GM15510 (cell line): Measurements from ENCODE around the gene DDX25.

Source experiments
- POLR2A ChIP-seq: IDR thresholded peaks from 3 replicates; pipeline ENCODE4 v1.6.1; 2011; ENCODE audit warnings: borderline replicate concordance; ENCODE audit not compliant: insufficient read length; ENCODE audit errors: extremely low read depth

The DDX25 gene

DNA sequence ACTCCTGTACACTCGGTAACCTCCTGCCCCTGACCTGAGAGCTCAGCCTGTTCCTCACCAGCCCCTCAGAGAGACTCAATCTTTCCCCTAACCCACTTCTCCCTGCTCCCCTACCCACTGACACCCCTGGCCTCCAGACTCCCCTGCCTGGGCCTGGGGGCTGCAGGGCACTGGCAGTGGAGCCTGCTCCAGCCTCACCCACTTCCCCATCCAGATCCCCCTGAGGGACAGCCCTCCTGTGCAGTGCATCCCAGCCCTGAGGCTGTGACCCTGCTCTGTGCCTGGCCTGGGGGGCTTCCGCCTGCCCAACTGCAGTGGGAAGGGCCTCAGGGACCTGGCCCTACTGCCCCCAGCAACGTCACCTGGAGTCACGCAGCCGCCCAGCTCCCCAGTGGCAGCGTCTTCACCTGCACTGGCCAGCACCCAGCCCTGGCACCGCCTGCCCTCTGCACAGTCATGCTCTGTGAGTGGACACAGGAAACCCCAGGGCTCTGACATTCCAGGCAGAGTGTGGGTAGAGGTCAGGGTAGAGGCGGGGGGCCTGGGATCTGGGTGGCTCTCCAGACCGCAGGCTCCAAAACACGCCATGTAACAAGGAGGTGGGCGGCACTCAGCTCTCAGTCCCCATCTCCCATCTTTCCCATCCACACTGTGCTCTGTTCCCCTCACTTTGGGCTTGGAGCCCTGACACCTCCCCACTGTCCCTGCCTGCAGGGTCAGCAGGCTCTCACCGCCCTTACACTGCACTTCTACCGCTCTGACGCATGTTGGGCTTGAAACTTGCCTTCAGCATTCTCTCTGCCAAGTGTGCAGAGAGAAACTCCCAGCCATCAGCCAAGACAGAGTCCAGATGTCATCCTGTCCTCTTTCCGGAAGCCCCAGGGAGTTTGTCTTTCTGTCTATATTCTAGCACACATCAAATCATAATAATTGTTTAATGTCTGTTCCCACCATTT, 46.7 kb downstream of the DDX25 start:
- no peak for TF ChIP-seq POLR2A

DNA sequence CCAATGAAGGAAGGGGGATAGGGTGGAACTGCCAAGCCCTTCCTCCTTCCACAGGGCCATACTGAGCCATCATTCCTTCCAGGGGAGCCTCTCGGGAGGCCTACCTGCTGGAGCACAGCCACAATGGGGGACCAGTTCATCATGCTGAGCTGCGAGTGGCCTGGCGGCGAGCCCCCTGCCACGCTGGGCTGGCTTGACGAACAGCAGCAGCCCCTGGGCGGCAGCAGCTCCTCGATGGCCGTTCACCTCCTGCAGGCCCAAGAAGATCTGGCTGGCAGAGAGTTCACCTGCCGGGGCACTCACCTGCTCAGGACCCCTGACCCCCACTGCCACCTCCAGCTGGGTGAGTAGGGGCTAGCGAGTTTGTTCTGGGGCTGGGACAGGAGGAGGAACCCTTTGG, 47.4 kb downstream of the DDX25 start:
- no peak for TF ChIP-seq POLR2A

DNA sequence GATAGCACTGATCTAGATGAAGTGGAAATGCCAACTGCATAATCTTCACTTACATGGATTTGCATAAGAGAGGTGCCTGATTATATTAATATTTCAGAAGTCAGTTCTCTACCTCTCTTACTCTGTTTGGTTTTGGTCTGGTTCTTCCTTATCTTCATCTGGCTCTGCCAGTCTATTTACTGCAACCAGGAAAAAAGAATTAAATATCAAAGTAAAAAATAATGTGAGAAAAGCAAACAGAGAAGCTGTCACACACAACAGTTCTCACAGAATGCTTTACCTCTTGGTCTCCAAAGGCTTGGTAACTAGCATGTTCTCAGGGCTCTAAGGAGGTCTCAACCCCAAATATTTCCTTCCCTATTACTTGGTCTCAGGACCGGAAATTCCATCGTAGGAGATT, 48.3 kb downstream of the DDX25 start:
- no peak for TF ChIP-seq POLR2A

DNA sequence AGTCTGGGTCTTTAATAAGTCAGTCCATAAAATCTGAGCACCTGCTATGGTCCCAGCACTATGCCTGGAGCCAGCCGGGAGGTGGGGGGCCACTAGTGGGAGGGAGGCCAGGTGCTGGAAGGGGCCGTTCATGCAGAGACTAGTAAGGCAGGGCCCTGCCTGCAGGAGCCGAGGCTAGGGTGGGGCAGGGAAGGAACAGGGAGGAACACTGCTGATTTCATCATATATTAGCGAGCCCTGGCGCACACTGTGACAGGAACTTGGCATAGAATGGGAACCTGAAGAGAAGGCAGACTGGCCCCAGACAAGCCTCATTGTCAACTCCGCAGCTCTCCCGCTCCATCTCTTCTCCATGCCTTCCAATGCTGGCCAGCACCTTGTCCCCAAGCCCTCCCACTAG, 48.7 kb downstream of the DDX25 start:
- no peak for TF ChIP-seq POLR2A

DNA sequence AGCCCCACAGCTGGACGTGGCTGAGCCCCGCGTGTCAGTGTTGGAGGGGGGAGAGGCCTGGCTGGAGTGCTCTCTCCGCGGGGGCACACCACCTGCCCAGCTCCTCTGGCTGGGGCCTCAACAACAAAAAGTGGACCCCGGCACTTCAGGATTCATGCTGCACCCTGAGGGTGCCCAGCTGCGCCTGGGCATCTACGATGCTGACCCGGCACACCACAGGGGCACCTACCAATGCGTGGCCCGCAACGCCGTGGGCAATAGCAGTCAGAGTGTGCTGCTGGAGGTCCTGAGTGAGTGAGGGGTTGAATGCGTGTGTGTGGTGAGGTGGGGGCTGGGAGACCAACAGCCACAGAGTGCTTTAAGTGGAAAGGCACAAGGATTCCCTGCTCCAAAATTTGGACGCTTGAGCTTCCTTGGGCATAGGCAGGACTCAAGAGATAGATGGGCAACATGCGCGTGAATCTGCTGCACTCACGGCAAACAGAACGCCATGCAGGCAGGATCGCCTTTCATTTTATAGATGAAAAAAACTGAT, 49.2 kb downstream of the DDX25 start:
- no peak for TF ChIP-seq POLR2A

DNA sequence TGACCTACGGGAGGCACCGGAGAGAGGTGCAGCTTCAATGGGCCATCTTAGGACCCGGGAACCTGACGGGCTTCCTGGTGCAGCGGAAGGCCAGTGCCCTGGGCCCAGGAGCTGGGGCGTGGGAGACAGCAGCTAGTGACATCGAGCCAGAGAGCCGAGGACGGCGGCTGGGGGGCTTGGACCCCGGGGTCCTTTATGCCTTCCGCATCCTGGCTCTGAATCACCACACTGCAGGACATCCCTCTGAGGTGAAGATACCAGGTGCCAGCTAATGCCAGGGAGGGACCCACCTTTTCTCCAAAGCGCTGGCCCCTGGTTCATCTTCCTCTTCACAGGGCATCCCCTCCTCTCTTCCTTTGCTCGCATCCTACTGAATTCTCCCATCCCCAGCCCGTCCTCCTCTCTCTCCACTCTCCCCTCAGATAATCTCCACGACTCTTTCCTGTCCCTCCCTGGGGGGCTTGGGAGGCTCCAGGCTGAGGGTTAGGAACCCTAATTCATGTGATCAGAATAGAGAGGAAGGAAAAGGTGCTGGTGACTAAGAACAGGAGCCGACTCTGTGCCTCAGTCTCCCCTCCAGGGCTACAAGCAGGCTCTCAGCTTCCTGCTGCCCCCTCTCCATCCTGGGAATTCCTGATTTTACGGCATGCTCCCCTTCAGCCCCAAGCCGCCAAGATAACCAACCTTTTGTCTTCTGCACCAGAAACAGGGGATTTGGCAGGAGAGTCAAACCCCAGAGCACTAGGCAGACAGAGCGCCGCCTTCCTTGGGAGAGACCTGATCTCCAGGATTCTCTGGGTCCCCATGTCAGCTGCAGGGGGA, 50.0 kb downstream of the DDX25 start:
- no peak for TF ChIP-seq POLR2A

DNA sequence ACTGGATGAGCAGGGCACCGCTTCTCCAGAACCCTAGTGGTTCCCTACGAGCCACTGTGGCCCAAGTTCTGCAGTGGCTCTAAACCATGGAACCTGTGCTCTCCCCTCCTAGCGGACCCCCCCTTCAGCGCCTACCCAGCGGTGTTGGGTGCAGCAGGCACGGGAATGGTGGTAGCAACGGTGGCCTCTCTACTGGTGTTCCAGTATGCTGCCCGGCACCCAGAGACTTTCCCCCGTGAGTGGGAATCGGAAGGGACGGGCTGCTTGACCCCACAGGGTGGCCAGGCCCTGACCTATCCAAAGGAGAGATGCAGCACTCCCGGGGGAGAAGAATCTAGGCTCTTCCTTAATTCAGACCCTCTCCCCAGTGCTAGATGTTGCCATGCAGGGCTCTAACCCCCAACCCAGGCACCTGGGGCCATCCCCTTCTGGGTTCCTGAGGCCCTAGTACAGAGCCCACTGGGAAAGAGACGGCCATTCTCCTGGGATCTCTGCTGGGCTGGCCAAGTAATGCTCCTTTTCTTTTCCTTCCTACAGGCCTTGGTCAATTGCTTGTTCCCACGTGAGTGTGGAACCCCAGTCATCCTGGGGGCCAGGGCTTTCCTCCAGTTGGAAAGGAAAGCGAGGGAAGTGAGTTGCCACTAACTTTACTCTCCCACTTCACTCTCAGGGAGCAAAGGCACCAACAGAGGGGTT, 50.8 kb downstream of the DDX25 start:
- TF ChIP-seq POLR2A = no peak

DNA sequence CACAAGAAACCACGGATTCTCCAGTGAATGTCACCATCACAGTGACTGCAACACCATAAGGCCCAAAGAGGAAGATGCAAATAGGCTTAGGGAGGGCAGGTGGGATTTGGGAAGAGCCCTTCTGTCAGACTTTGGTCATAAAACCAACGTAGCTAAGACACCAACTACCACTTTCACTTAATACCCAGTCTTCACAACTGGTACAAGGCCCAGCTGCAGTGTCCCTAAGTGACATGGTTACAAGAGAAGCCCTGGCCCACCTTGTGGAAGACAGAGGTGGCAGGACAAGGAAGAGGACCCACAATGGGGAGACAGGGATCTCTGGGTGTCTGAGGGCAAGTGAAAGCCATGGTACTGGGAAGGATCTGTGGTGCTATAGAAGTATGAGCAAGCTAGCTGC, 51.5 kb downstream of the DDX25 start:
- no peak for TF ChIP-seq POLR2A

DNA sequence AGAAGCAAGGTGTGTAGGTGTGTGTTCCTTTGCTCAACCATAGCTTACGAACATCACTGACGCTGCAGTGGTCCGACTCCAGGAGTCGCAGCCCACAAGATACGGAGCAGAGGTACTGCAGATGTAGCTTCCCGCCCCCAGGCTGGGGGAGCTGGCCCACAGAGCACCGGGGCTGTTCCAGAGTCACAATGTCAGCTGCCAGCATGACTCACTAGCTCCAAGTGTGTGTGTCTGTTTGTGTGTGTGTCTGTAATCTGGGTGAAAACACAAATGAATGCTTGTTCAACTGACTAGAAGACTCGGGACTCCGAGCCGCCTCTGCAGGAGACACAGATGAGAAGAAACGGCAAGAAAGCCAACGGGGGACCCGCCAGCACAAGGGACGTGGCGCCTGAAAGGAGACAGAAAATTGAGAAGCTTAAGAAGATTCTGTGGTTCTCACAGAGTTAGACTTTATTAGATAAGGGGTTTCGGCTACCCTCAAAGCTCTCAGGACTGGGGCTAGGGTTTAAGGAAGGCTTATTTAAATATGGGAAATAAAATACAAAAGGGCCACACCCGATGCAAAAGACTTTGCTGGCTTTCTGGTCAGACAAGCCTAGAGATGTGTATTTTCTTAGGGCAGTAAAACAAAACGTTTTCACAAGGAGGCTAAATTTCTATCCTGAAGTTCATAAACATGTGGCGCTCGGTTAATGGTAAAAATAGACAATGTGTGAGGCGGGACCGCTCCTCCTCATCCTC, 52.3 kb downstream of the DDX25 start:
- TF ChIP-seq POLR2A = no peak

DNA sequence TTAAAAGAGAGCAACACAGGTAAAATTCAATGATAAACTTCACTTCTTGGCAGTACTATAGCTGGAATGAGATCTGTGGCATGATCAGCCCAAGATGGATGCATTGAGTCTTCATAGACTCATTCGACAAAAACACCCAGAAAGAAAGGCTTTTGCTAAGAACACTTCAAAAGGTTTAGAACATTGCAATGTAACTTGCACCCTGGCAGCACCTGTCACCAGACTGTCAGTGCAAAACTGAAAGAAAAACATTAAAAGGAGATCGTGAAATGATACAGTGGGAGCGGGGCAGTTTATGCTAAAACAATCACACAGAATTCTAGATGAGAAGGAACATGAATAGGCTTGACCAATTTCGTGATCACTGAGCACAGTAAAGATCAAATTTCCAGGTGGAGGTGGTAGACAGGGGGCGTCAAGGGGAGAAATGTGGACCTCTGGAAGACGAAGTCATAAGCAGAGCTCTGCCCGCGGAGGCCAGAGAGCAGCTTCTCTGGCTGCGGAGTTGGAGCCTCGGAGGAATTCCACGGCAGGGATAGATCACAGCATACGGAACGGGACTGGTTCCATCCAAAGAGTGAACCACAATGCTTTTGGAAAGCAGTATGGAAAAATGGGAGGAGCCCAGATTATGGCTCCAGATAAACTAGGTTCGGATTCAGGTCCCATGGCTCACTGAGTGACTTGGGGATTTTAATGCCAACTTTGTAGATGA, 53.5 kb downstream of the DDX25 start:
- no peak for TF ChIP-seq POLR2A

DNA sequence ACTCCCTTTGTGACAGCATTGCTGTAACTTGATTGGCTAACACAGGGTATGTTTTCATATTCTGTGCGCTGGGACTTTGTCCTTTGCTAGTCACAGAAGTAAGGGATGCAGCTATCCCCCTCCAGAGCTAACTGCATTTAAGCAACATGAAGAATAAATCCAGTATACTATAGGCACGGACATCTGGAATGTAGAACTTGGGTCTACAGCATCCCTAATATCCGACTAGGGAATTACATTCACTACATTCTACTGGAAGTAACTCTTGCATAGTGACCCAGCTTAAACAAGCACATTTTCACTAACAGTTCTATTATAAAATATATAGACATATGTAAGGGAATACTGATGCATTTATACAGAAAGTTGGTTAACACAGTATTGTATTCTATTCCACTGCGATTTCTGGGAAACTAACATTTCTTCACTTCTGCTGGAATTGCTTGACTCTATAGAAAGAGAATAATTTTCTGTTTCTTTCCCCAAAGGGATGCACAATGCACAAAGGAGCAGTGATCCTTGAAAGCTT, 54.6 kb downstream of the DDX25 start:
- no peak for TF ChIP-seq POLR2A

DNA sequence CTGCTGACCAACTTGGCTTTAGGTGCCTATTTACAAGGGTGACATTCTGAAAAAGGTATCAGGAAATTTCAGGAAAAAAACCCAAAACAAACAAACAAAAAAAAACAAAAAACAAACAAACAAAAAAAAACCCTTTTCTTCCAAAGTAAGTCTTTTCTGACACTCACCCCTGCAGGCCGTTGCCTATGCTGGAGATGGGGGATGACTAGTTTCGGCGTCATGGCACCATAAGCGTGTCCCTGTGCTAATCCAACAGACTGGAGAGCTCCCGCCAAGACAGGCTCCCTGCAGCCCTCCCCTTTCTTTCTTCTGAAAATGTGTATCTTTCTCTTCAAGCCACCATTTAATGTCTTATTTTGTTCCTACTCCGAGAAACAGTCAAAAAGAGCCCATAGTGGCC, 55.2 kb downstream of the DDX25 start:
- no peak for TF ChIP-seq POLR2A

DNA sequence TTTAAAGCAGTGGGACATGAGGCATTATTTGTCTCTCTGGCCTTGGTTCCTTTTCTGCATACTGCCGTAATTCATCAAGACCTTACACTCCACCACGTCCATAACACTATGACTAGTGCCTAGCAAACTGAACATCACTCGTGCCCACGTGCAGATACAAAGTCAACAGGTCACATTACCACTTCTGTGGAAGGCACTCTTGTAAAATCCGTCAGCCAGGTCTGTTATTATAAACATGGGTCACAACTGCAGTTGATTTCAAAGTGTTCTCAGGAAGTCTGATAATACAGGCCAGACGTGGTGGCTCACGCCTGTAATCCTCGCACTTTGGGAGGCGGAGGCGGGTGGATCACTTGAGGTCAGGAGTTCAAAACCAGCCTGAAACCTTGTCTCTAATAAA, 55.6 kb downstream of the DDX25 start:
- no peak for TF ChIP-seq POLR2A

DNA sequence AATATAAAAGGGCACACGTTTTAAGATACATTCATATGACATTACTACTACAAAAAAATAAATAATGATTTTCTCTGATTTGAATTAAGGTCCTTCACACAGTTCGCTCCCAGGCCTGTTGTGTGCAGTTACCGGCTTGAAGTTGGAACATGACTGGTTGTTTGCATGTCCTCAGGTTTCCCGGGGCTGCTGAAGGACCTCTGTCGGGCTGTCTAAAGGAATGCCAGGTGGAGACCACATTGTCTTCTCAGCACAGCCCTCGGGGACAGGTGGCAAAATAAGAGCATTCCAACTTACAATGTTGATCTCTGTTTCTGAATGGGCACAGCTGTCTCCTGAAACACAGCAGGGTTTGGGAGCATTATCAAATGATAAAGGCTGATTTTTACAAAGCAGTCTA, 56.5 kb downstream of the DDX25 start:
- no peak for TF ChIP-seq POLR2A

DNA sequence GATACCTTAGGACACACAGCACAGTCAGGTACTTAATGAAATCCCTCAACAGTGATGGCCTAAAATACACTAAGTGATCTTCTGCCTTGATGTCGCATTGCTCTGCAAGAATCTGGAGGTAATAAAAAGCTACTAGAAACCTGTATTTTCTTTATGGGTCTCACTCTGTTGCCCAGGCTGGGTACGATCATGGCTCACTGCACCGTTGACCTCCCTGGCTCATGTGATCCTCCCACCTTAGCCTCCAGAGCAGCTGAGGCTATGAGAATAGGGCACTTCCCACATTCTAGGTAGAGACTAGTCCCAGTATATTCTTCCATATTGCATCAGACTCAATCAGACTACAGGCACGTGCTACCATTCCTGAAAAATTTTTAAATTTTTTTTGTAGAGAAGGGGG, 63.2 kb downstream of the DDX25 start:
- TF ChIP-seq POLR2A = no peak
